HuH-7.5 (cell line): ENCODE results near the gene RASSF6.
"Not testable (repeated sequence)": the region's sequence is repeated elsewhere in the genome, so short reads cannot be mapped to it uniquely, and the experiment has no call there.

ENCODE experiments used
- DNase-seq: peaks from one replicate; pipeline ENCODE4 v3.0.0; 2011; ENCODE audit warnings: low spot score

RASSF6 gene

DNA sequence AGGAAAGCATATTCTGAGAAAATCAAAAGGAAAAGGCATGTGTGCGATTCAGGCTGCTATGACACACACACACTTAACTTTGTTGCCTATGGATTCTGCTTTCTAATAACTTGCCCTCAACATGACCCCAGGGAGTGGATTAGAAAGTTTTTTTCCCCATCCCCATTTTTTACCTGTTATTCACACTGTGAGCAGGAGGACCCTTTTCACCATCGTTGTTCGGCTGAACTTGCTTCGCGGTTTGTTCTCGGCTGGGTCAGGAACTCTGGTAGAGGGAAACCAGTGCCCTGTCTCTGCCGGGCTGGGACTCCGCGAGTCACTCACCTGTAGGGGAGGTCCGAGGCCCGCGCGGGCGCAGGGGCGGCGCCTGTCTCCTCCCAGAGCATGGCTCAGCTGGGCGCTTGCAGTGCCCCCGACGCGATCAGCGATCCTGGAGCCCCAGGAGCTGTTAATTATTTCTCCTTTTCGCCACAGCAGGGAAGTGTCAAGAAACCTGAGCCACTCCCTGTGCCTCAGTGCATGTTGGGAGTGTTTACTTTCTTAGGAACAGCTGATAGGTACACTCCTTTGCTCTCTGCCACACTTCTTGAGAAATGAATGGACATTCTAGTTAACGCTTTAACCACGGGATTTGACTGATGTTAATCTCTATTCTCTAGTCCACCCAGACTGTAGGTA, at the start of gene RASSF6:
RASSF6 (minus strand) TSS at position 322 of the 678 bp plus-strand sequence. CDS start 8,641 bp downstream, outside the sequence.
- DNase-seq, result peak; percentile 16

GRCh38 chr4:73669410-73670183, 49.4 kb upstream of the RASSF6 start:
- DNase-seq, result no peak

- DNase-seq, result no peak
These were observed 48.6 kb upstream of the RASSF6 start for GRCh38 chr4:73668782-73669201.

DNA sequence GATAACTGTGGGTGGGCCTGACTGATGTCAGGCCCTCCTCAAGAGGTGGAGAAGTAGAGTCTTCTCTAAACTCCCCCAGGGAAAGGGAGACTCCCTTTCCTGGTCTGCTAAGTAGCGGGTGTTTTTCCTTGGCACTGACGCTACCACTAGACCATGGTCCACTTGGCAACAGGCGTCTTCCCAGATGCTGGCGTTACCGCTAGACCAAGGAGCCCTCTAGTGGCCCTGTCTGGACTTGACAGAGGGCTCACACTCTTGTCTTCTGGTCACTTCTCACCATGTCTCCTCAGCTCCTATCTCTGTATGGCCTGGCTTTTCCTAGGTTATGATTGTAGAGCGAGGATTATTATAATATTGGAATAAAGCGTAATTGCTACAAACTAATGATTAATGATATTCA, 45.7 kb upstream of the RASSF6 start:
- not testable (repeated sequence) for DNase-seq

DNA sequence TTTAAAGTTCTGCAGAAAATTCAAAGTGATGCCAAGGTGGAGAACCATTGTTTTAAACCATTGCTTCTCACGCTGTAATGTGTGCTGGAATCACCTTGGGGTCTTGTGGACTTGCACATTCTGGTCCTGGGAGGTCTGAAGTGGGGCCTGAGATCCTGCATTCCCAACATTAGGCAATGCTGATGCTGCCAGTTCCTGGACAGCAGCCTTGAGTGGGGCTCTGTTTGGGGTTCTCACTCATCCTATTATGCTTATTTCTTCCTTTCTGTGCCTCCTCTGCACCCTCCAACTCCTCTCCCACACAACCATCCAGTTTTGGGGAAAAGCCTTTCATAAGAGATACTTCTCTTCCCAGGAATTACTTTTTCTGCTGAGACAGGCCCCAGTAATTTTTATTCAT, 44.2 kb upstream of the RASSF6 start:
- DNase-seq, result no peak

GRCh38 chr4:73663576-73663975, 43.3 kb upstream of the RASSF6 start:
- no peak for DNase-seq

DNA sequence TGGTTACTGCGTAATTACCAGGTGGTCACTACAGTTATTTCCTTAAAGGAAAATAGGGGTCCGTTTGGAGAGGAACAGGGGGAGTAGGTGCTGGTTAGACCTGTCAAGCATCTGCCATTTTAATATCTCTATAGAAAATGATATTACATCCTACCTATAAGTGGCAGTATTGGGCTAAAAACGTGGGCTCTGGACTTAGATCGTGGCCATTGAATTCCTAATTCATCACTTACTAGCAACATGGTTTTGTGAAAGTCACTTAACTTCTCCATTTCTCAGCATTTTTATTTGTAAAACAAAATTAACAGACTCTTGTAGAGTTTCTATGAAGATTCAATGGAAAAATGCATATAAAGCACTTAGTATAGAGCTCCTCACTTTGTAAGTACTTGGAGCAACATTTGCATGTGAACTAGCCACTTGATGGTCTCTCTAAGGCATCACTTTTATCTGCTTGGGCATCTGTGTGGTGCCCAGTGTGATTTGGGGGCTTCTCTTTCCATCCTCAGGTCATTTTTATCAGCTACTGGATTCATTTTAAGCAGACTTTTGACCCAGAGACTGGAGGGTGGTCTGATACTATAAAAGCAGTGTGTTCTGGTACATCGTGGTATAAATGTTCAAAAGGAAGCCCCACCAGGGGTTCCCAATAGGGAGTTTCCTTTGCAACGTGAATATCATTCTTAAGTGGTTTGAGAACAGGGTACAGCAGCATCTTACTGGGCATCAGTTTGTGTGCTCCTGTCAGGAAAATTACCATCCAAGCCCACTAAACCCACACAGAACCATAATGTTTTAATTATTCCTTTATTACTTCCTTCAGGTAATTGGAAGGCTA, 42.7 kb upstream of the RASSF6 start:
- DNase-seq, result no peak

- no peak for DNase-seq
These were observed 41.4 kb upstream of the RASSF6 start for GRCh38 chr4:73661646-73662119.

DNA sequence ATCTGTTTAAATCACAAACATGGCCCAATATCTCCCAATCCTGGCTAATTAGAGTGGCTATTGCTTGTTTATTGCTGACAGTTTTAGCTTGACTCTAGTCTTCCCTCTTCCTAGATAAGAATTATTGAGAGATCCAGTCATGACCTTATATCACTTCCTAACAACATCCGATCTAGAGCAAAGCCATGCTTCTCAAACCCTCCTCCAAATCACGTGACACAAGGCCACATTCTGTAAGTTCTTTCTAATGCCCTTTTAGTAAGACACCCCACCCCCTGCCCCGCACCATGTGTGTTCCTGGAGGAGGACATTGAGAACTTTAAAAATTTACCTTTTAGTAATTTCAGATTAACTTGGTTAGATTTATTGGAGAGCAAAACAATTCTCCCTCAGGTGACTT, 40.6 kb upstream of the RASSF6 start:
- DNase-seq, result no peak

DNA sequence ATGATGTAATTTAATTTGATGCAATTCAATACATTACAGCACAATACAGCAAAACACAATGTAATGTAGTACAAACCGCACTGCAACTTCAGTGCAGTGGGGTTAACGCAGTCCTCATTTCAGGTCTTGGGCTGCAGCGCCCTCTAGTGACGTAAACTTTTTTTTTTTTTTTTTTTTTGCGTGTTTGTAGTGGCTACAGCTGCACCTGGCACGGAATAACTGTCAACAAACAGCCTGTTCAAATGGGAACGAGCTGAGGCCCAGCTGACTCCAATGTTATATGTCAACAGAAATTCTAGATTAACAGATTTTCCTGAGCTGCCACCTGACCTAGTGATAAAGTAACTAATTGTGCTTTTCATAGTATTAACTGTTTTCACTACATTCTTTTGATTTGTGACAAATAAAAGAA, 33.5 kb upstream of the RASSF6 start:
- peak; percentile 18 for DNase-seq

DNA sequence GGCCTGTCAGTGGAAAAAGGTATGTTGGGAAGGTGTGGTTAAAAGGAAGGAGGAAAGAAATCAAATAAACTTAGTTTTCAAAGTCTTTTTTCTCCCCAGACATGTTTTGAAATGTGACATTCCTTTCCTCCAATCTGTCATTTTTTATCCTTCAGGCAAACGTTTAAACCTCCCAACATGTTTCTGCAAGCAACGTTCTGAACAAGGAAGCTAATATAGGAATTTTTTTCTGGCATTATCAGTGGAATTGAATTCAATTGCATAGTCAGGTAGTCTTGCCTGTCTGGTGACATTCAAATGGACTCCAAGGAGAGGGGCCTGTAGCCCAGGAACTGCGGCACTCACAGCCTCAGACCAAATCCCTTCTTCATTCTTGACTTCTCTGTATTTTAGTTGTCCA, 30.0 kb upstream of the RASSF6 start:
- no peak for DNase-seq

GRCh38 chr4:73648478-73648877, 28.2 kb upstream of the RASSF6 start:
- DNase-seq, result no peak

DNA sequence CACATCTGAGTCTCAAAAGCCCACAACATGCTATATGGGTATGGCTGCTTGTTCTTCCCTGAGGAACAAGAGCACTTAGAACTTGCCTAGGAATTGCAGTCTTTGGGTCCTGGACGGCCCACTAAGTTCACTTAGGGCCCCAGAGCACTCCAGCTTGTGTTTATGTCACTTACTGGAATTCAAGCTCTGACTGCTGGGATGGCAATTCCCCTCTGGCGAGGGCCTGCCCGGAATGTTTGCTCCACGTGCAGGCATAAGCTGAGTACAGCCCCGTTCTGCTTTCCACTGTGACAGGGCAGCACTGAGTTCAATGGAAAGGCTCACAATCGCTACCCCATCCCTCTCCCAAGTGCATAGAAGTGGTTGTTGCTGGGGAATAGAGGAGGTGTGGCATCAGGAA, 25.9 kb upstream of the RASSF6 start:
- no peak for DNase-seq

- no peak for DNase-seq
These were observed 11.5 kb upstream of the RASSF6 start for GRCh38 chr4:73631565-73632226.

DNA sequence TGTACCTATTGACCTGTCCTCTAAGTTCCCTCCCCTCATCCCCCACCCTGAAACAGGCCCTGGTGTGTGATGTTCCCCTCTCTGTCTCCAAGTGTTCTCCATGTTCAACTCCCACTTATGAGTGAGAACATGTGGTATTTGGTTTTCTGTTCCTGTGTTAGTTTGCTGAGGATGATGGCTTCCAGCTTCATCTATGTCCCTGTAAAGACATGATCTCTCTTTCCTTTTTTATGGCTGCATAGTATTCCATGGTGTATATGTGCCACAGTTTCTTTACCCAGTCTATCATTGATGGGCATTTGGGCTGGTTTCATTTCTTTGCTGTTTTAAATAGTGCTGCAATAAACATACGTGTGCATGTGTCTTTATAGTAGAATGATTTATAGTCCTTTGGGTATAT, 8.6 kb upstream of the RASSF6 start:
- not testable (repeated sequence) for DNase-seq

GRCh38 chr4:73621357-73621756, 1.1 kb upstream of the RASSF6 start:
- DNase-seq, result no peak

- DNase-seq, result no peak
These were observed 890 bp downstream of the RASSF6 start for GRCh38 chr4:73619346-73619745.

DNA sequence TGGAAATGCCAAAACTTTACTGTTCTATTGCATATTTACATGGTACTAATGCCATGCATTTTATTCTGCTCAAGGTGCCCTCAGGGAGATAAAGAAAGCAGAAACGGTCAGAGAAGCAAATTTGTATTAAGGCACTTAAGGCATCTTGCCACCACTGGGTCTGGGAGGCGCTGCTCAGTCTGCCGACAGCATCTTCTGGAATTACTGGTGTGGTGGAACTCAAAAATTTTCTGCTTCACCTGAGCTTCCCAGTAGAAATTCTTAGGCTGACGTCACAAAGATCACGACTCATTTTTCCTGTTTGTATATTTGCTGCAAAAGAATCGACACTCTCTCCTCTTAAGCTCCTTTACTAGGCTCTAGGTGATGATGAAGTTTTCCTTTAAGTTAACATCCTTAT, 3.0 kb downstream of the RASSF6 start:
- no peak for DNase-seq

- no peak for DNase-seq
These were observed 4.6 kb downstream of the RASSF6 start for GRCh38 chr4:73615613-73616012.

- no peak for DNase-seq
These were observed 5.8 kb downstream of the RASSF6 start for GRCh38 chr4:73614311-73614867.

DNA sequence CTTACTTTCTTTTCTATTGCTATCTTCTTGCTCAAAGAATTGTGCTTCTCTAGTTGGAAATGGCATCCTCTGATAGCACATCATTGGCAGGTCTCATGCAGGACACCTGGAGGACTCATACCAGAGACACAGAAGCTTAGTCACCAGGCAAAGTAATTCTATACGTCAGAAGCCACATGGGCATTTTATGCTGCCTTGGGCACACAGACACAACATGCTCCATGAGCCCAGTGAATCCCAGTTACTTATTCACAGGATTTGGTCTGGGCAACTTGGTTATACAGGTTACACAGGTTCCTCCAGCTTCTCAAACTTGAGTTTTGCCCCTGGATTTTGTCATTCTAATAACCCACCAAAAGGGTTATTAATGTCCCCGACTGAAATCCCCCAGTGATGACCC, 7.1 kb downstream of the RASSF6 start:
- no peak for DNase-seq

DNA sequence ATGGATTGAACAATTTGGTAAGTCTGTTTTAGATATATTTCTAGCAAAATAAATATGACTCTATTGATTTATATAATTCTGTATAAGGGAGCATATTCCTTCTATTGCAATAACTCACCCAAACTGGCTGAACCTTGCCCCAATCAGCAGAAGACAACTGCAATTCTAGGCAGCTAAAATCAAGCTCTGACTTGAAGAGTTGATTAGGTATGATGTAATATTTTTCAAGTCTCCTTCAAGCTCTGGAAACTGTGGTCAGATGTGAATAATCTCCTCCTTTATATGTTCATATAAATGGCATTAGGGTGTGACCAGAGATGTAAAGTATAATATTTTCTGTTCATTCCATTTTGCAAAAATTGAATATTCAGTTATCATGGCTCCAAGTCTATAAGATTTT, 8.2 kb downstream of the RASSF6 start:
- no peak for DNase-seq
